PFSK-1 (cell line): ENCODE results near the gene NRCAM.

Source experiments
- POLR2AphosphoS5 ChIP-seq: IDR thresholded peaks from 2 replicates; pipeline ENCODE4 v1.6.1; 2012; ENCODE audit warnings: low read depth, mild to moderate bottlenecking, control low read depth, low read length, moderate library complexity
- SIN3A ChIP-seq: IDR thresholded peaks from 2 replicates; pipeline ENCODE4 v1.6.1; 2012; ENCODE audit warnings: mild to moderate bottlenecking, low read length, moderate library complexity, borderline replicate concordance; ENCODE audit not compliant: insufficient read depth
- TF ChIP-seq, protein P1 (sequence below), 2 experiments: IDR thresholded peaks; 2 replicates each; pipeline versions ENCODE4 v1.6.1 to v1.8.0; 2011 to 2012; ENCODE audit warnings: low read depth in 2 of 2, low read length in 2 of 2, control low read depth in 1 of 2, inconsistent platforms in 1 of 2, mild to moderate bottlenecking in 1 of 2, moderate library complexity in 1 of 2; ENCODE audit not compliant: insufficient read depth in 1 of 2

- TF ChIP-seq, protein P1, sequence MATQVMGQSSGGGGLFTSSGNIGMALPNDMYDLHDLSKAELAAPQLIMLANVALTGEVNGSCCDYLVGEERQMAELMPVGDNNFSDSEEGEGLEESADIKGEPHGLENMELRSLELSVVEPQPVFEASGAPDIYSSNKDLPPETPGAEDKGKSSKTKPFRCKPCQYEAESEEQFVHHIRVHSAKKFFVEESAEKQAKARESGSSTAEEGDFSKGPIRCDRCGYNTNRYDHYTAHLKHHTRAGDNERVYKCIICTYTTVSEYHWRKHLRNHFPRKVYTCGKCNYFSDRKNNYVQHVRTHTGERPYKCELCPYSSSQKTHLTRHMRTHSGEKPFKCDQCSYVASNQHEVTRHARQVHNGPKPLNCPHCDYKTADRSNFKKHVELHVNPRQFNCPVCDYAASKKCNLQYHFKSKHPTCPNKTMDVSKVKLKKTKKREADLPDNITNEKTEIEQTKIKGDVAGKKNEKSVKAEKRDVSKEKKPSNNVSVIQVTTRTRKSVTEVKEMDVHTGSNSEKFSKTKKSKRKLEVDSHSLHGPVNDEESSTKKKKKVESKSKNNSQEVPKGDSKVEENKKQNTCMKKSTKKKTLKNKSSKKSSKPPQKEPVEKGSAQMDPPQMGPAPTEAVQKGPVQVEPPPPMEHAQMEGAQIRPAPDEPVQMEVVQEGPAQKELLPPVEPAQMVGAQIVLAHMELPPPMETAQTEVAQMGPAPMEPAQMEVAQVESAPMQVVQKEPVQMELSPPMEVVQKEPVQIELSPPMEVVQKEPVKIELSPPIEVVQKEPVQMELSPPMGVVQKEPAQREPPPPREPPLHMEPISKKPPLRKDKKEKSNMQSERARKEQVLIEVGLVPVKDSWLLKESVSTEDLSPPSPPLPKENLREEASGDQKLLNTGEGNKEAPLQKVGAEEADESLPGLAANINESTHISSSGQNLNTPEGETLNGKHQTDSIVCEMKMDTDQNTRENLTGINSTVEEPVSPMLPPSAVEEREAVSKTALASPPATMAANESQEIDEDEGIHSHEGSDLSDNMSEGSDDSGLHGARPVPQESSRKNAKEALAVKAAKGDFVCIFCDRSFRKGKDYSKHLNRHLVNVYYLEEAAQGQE (IDR thresholded peaks at IDR 0.05; ENCODE audit: insufficient read depth in 1 of 2, low read depth in 2 of 2, low read length in 2 of 2): no peak
- no peak for TF ChIP-seq SIN3A
- no peak for TF ChIP-seq POLR2AphosphoS5
Observed at GRCh38 chr7:108289852-108290251, 166.4 kb downstream of the NRCAM start.
